Upper lobe of left lung (tissue), 6 donors: ENCODE data around the gene RBM10. TPM values are rescaled to one million over a fixed set of nuclear protein-coding genes. Genes with fewer than 3 reads are reported as not detected.

ENCODE experiments used
- ATAC-seq, 2 donors: fragments of 200-7000 bp; cut with Tn5 transposase; one replicate each; pipeline ENCODE4 v1.9.1; 2022; ENCODE audit warnings: mild to moderate bottlenecking in 2 of 2, moderate library complexity in 2 of 2; ENCODE audit not compliant: low FRiP score in 2 of 2
- DNase-seq, 2 donors: peaks; one replicate each; pipeline ENCODE4 v3.0.0-alpha.2; 2019 to 2020
- H3K27ac ChIP-seq, 4 donors: fragments of 200-600 bp; sonication (generic); one replicate each; pipeline ENCODE4 v1.5.1; 2016 to 2019
- H3K27me3 ChIP-seq, 4 donors: fragments of 200-600 bp; sonication (generic); one replicate each; pipeline ENCODE4 v1.5.1; 2017 to 2019
- H3K36me3 ChIP-seq, 4 donors: fragments of 200-600 bp; sonication (generic); one replicate each; pipeline ENCODE4 v1.5.1; 2016 to 2019
- H3K4me1 ChIP-seq, 4 donors: fragments of 200-600 bp; sonication (generic); one replicate each; pipeline ENCODE4 v1.5.1; 2018 to 2019
- H3K4me3 ChIP-seq, 4 donors: fragments of 200-600 bp; sonication (generic); one replicate each; pipeline ENCODE4 v1.5.1; 2017 to 2019; ENCODE audit warnings: mild to moderate bottlenecking in 2 of 4, moderate library complexity in 1 of 4
- H3K9me3 ChIP-seq, 4 donors: fragments of 200-600 bp; sonication (generic); one replicate each; pipeline ENCODE4 v1.5.1; 2018 to 2019
- CTCF ChIP-seq, 6 experiments: fragments of 450-650 bp in 4 of 6; fragments of 200-600 bp in 2 of 6; sonication (generic) in 2 of 6; IDR thresholded peaks; one replicate each; pipeline ENCODE4 v1.5.1; 2016 to 2019; ENCODE audit warnings: antibody characterized with exemption in 6 of 6
- EP300 ChIP-seq, 4 donors: sonication (generic); formaldehyde crosslinking; IDR thresholded peaks; one replicate each; pipeline ENCODE4 v1.5.1; 2017; ENCODE audit warnings: antibody characterized with exemption in 4 of 4, control low read depth in 2 of 4
- POLR2A ChIP-seq, 4 donors: fragments of 450-650 bp; IDR thresholded peaks; one replicate each; pipeline ENCODE4 v1.5.1; 2016 to 2017; ENCODE audit warnings: antibody characterized with exemption in 4 of 4, mild to moderate bottlenecking in 2 of 4
- POLR2AphosphoS5 ChIP-seq, 2 donors: sonication (generic); formaldehyde crosslinking; IDR thresholded peaks; one replicate each; pipeline ENCODE4 v1.5.1; 2017; ENCODE audit warnings: antibody characterized with exemption in 2 of 2
- WGBS, 2 donors: methylation state at CpG; one replicate each; pipeline ENCODE4 v1.1.5; 2017 to 2018; 5-methylcytosine and 5-hydroxymethylcytosine counted together
- total RNA-seq, 6 donors: library from RNA; depleted of rRNA in 4 of 6; stranded (reverse); fragments of >200 nt in 4 of 6; gene quantifications; one replicate each; pipeline versions ENCODE4 v1.1.0 to v1.2.1, GENCODE V29; 2016 to 2021
- donor health status: DM: no; HTN: no; CAD: no; lungs with moderate emphysema.
- donor health status: DM: no; HTN: yes; CAD: no; lungs with severe emphysema.

RBM10 gene
- total RNA-seq, 6 donors from 2014 or later: 29.2 to 59.7 (median 32.5) TPM

GRCh38 chrX:47224896-47225290 lies 79.9 kb downstream of the RBM10 start:
- no peaks in the 10 kb centered on the region for H3K27me3 ChIP-seq
- H3K4me1 ChIP-seq: peaks cover 2 to 11% (median 7%) of the 10 kb centered on the region in 4 donors
- H3K27ac ChIP-seq: no peak overlapping the region
- no peak for TF ChIP-seq POLR2A (IDR thresholded peaks at IDR 0.05)
- TF ChIP-seq CTCF (IDR thresholded peaks at IDR 0.05): no peak
- TF ChIP-seq EP300 (IDR thresholded peaks at IDR 0.05): no peak
- no peak for TF ChIP-seq POLR2AphosphoS5 (IDR thresholded peaks at IDR 0.05)
- WGBS, 2 donors: 95% methylated on average over 4 of the region's 4 CpGs; no CpG with 5 or more reads in 1 of the 2 donors
- H3K9me3 ChIP-seq: no peaks in the 10 kb centered on the region
- no peak for DNase-seq
- no peak overlapping the region for H3K4me3 ChIP-seq
- H3K36me3 ChIP-seq: peaks cover 0 to 65% (median 40%) of the 10 kb centered on the region in 4 donors
- ATAC-seq: no peak

- Histone ChIP-seq H3K4me1 (no peaks in the 10 kb centered on the region), H3K9me3 (no peaks in the 10 kb centered on the region), H3K27ac (no peak overlapping the region), H3K27me3 (no peaks in the 10 kb centered on the region), H3K4me3 (no peak overlapping the region), H3K36me3 (peaks cover 0 to 65% (median 40%) of the 10 kb centered on the region in 4 donors)
- TF ChIP-seq EP300 (IDR thresholded peaks at IDR 0.05) (no peak), POLR2A (IDR thresholded peaks at IDR 0.05) (no peak), POLR2AphosphoS5 (IDR thresholded peaks at IDR 0.05) (no peak), CTCF (IDR thresholded peaks at IDR 0.05) (no peak)
- WGBS, 2 donors: 93% methylated on average over 6 of the region's 6 CpGs; no CpG with 5 or more reads in 1 of the 2 donors
- DNase-seq (no peak), ATAC-seq (no peak)
Measured at GRCh38 chrX:47226071-47226470, 81.0 kb downstream of the RBM10 start.

- 94 to 97% methylated on average over 5 to 19 of the region's 19 CpGs for WGBS, 2 donors
- TF ChIP-seq POLR2AphosphoS5 (IDR thresholded peaks at IDR 0.05): no peak
- no peak for TF ChIP-seq EP300 (IDR thresholded peaks at IDR 0.05)
- no peak for TF ChIP-seq CTCF (IDR thresholded peaks at IDR 0.05)
- TF ChIP-seq POLR2A (IDR thresholded peaks at IDR 0.05): no peak
- DNase-seq: no peak
- no peak for ATAC-seq
- Histone ChIP-seq H3K4me3 (no peak overlapping the region), H3K4me1 (no peaks in the 10 kb centered on the region), H3K27ac (no peak overlapping the region), H3K9me3 (no peaks in the 10 kb centered on the region), H3K36me3 (peaks cover 0 to 65% (median 40%) of the 10 kb centered on the region in 4 donors), H3K27me3 (no peaks in the 10 kb centered on the region)
Measured at GRCh38 chrX:47226531-47227333, 81.7 kb downstream of the RBM10 start.

GRCh38 chrX:47227334-47227583 lies 82.2 kb downstream of the RBM10 start:
- TF ChIP-seq EP300 (IDR thresholded peaks at IDR 0.05): no peak
- TF ChIP-seq POLR2AphosphoS5 (IDR thresholded peaks at IDR 0.05): no peak
- TF ChIP-seq CTCF (IDR thresholded peaks at IDR 0.05): no peak
- no peak for TF ChIP-seq POLR2A (IDR thresholded peaks at IDR 0.05)
- Histone ChIP-seq H3K9me3 (no peaks in the 10 kb centered on the region), H3K4me3 (no peak overlapping the region), H3K27ac (no peak overlapping the region), H3K27me3 (no peaks in the 10 kb centered on the region), H3K4me1 (peaks cover 0 to 3% (median 0%) of the 10 kb centered on the region in 4 donors), H3K36me3 (peaks cover 0 to 65% (median 40%) of the 10 kb centered on the region in 4 donors)
- 94 to 98% methylated on average over 4 to 9 of the region's 9 CpGs for WGBS, 2 donors
- ATAC-seq (no peak), DNase-seq (no peak)
